OCI-LY7 (cell line): Measurements from ENCODE around the gene MACROH2A2. TPM values are rescaled to one million over a fixed set of nuclear protein-coding genes. Genes with fewer than 3 reads are reported as not detected.

ENCODE experiments used
- BruUV-seq: library from RNA; stranded (reverse); fragments of 400-500 nt; replicated peaks from 2 replicates; lab custom pipeline; 2021; lab: Mats Ljungman, UMichigan
- CTCF ChIA-PET: fragments of 300-600 bp; sonication (Branson Sonifier 250); formaldehyde crosslinking; loops from one replicate; lab custom pipeline; 2022; ENCODE audit warnings: antibody characterized with exemption; ENCODE audit not compliant: unreplicated experiment; lab: Charles Lee
- POLR2A ChIA-PET: fragments of 300-600 bp; sonication (Branson Sonifier 250); formaldehyde crosslinking; loops from one replicate; lab custom pipeline; 2022; ENCODE audit warnings: antibody characterized with exemption; lab: Charles Lee
- DNase-seq: peaks from one replicate; pipeline ENCODE4 v3.0.0-alpha.2; 2015; ENCODE audit warnings: low spot score
- H2AFZ ChIP-seq: fragments of 200-600 bp; sonication (generic), shearing (Covaris generic); 2 replicates; pipeline ENCODE4 v1.6.1; 2014; ENCODE audit warnings: mild to moderate bottlenecking, antibody characterized with exemption, low read length, moderate library complexity
- H3K27ac ChIP-seq: fragments of 200-600 bp; sonication (generic); 2 replicates; pipeline ENCODE4 v1.5.1; 2014; ENCODE audit warnings: mixed run types, low read depth, mild to moderate bottlenecking, moderate library complexity, low read length, inconsistent platforms; ENCODE audit not compliant: poor library complexity, severe bottlenecking
- H3K36me3 ChIP-seq: fragments of 200-600 bp; sonication (generic); 2 replicates; pipeline ENCODE4 v1.6.1; 2014; ENCODE audit warnings: mild to moderate bottlenecking, antibody characterized with exemption, low read length, moderate library complexity, mixed read lengths; ENCODE audit not compliant: insufficient read depth
- H3K4me1 ChIP-seq: fragments of 200-600 bp; sonication (generic); 2 replicates; pipeline ENCODE4 v1.5.1; 2014; ENCODE audit warnings: mild to moderate bottlenecking, low read length; ENCODE audit not compliant: insufficient read depth, poor library complexity, severe bottlenecking
- H3K4me2 ChIP-seq: fragments of 200-600 bp; sonication (generic); 2 replicates; pipeline ENCODE4 v1.6.1; 2014; ENCODE audit warnings: mild to moderate bottlenecking, low read length
- H3K4me3 ChIP-seq: fragments of 200-600 bp; sonication (generic); 2 replicates; pipeline ENCODE4 v1.5.1; 2014; ENCODE audit warnings: mild to moderate bottlenecking, low read depth, low read length; ENCODE audit not compliant: poor library complexity, severe bottlenecking
- H3K79me2 ChIP-seq: fragments of 200-600 bp; sonication (generic); 2 replicates; pipeline ENCODE4 v1.6.1; 2016; ENCODE audit warnings: low read depth, mild to moderate bottlenecking, low read length, moderate library complexity, mixed read lengths; ENCODE audit not compliant: insufficient read depth
- H3K9me2 ChIP-seq: fragments of 200-600 bp; sonication (generic); 2 replicates; pipeline ENCODE4 v1.6.1; 2016; ENCODE audit warnings: mild to moderate bottlenecking, low read length, mixed read lengths; ENCODE audit not compliant: insufficient read depth
- H3K9me3 ChIP-seq: fragments of 200-600 bp; sonication (generic); 2 replicates; pipeline ENCODE4 v1.6.1; 2014; ENCODE audit warnings: mild to moderate bottlenecking, mixed run types, low read length, mixed read lengths
- H4K20me1 ChIP-seq: fragments of 200-600 bp; sonication (generic); 2 replicates; pipeline ENCODE4 v1.6.1; 2014; ENCODE audit warnings: mild to moderate bottlenecking, antibody characterized with exemption, low read length, moderate library complexity, mixed read lengths; ENCODE audit not compliant: insufficient read depth
- EZH2phosphoT487 ChIP-seq: fragments of 200-600 bp; sonication (generic); IDR thresholded peaks from 2 replicates; pipeline ENCODE4 v1.6.1; 2018; ENCODE audit warnings: low read depth, borderline replicate concordance, mild to moderate bottlenecking, mixed run types, antibody characterized with exemption, low read length, moderate library complexity, mixed read lengths
- intact Hi-C: fragments of 100-400 bp; cut with micrococcal nuclease; formaldehyde crosslinking; loops from one replicate; pipeline ENCODE4 v1.10.0; 2022; ENCODE audit not compliant: unreplicated experiment
- total RNA-seq, 2 experiments: library from RNA; depleted of rRNA in 1 of 2; stranded (reverse); fragments of >200 nt in 1 of 2; shearing (Covaris generic) in 1 of 2; gene quantifications; 2 replicates each; pipeline ENCODE4 v1.2.3, GENCODE V29; 2014 to 2022
- TF ChIP-seq, protein P1 (sequence below): fragments of 200-600 bp; sonication (generic); conservative IDR thresholded peaks from 2 replicates; pipeline ENCODE4 v1.5.1; 2014; ENCODE audit warnings: mild to moderate bottlenecking, antibody characterized with exemption, low read length, moderate library complexity, mixed read lengths

The MACROH2A2 gene
- total RNA-seq, 2 experiments from 2014 or later: not detected

DNA sequence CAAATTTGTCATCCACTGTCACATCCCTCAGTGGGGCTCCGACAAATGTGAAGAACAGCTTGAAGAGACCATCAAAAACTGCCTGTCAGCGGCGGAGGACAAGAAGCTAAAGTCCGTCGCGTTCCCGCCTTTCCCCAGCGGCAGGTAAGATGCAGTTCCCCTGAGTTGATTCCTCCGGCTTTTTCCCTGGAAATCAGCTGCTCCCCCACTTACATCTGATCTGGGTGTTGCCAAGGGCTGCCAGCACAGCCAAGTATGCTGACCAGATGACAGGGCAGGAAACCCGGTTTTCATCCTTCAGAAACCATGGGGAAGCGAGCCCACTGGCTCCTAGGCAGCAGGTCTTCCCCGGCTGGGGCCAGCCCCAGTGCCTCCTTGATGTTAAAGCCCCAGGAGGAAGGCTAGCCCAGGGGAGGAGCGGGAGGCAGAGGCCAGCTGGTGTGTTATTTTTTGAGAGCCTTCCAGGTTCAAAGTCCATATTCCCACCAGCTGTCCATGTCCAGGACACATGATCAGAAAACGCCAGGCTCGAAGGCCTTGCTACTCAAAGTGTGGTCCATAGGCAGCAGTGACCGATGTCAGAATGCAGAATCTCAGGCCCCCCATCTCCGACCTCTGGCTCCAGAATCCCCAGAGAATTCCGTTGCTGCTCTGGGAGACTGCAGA lies 56.6 kb downstream of the MACROH2A2 start:
- no TSS peak for BruUV-seq
- CTCF ChIA-PET: no interaction called here

DNA sequence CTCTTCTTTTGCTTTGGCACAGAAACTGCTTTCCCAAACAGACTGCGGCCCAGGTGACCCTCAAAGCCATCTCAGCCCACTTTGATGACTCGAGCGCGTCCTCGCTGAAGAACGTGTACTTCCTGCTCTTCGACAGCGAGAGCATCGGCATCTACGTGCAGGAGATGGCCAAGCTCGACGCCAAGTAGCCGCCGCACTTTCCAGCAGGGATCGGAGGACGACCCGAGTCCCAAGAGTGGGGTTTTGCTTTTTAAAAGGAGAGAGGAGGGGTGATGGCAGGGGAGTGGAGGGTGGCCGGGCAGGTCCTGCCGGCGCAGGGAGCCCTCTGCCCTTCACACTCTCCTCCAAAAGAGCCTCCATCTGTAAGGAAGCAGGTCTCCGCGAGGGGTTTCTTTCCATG lies 58.9 kb downstream of the MACROH2A2 start:
- intact Hi-C loops: no loop called here
- Histone ChIP-seq H3K4me1 (peaks cover 3% of the 10 kb centered on the region), H3K4me3 (no peak overlapping the region), H4K20me1 (no peaks in the 10 kb centered on the region), H3K9me3 (no peaks in the 10 kb centered on the region), H2AFZ (no peak overlapping the region), H3K36me3 (no peaks in the 10 kb centered on the region), H3K9me2 (no peaks in the 10 kb centered on the region), H3K4me2 (no peak overlapping the region), H3K27ac (no peak overlapping the region), H3K79me2 (no peaks in the 10 kb centered on the region)
- no peak for TF ChIP-seq EZH2phosphoT487
- TF ChIP-seq, protein P1, sequence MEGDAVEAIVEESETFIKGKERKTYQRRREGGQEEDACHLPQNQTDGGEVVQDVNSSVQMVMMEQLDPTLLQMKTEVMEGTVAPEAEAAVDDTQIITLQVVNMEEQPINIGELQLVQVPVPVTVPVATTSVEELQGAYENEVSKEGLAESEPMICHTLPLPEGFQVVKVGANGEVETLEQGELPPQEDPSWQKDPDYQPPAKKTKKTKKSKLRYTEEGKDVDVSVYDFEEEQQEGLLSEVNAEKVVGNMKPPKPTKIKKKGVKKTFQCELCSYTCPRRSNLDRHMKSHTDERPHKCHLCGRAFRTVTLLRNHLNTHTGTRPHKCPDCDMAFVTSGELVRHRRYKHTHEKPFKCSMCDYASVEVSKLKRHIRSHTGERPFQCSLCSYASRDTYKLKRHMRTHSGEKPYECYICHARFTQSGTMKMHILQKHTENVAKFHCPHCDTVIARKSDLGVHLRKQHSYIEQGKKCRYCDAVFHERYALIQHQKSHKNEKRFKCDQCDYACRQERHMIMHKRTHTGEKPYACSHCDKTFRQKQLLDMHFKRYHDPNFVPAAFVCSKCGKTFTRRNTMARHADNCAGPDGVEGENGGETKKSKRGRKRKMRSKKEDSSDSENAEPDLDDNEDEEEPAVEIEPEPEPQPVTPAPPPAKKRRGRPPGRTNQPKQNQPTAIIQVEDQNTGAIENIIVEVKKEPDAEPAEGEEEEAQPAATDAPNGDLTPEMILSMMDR: no peak
- ChIA-PET CTCF (no interaction called here), POLR2A (no interaction called here)
- no peak for DNase-seq
- no TSS peak for BruUV-seq

More for the DNA sequence above, 56.6 kb downstream of the MACROH2A2 start:
- Histone ChIP-seq H3K4me3 (no peak overlapping the region), H3K36me3 (no peaks in the 10 kb centered on the region), H4K20me1 (no peaks in the 10 kb centered on the region), H3K4me1 (peaks cover 3% of the 10 kb centered on the region), H3K9me3 (no peaks in the 10 kb centered on the region), H3K27ac (no peak overlapping the region), H3K79me2 (no peaks in the 10 kb centered on the region), H2AFZ (no peak overlapping the region), H3K9me2 (no peaks in the 10 kb centered on the region), H3K4me2 (no peak overlapping the region)
- POLR2A ChIA-PET: interaction anchor here (0.5 kb wide), 1 partner anchor 1577 kb away, joined by 8 read pairs; no protein-coding TSS in a partner anchor
- TF ChIP-seq EZH2phosphoT487: no peak
- TF ChIP-seq, protein P1: no peak
- DNase-seq: no peak
- intact Hi-C loops: no loop called here

DNA sequence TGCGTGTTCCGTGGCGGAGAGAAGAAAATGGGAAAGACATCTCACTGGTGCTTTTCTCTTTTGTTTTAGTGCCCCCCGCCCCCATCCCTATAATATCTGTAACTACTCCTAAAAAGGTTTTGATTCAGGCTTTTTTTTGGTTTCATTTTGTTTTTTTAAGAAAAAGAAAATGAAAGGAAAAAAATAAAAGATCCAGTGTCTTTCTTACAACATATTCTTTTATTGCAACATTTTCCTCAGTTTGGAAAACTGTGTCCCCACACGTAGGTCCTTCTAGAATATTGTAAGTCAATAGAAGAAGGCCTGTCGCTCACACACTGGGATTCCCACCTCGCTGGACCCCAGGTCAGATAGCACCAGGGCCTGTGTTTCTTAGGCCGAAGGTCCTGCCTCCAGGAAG lies 59.4 kb downstream of the MACROH2A2 start:
- H3K4me3 ChIP-seq: no peak overlapping the region
- DNase-seq: no peak
- H3K4me1 ChIP-seq: peaks cover 3% of the 10 kb centered on the region
- no peaks in the 10 kb centered on the region for H3K9me2 ChIP-seq
- no peak overlapping the region for H3K27ac ChIP-seq
- intact Hi-C loops: no loop called here
- ChIA-PET POLR2A (no interaction called here), CTCF (no interaction called here)
- BruUV-seq: no TSS peak
- no peaks in the 10 kb centered on the region for H4K20me1 ChIP-seq
- no peaks in the 10 kb centered on the region for H3K9me3 ChIP-seq
- no peaks in the 10 kb centered on the region for H3K79me2 ChIP-seq
- no peak overlapping the region for H2AFZ ChIP-seq
- TF ChIP-seq, protein P1: no peak
- no peak for TF ChIP-seq EZH2phosphoT487
- no peaks in the 10 kb centered on the region for H3K36me3 ChIP-seq
- H3K4me2 ChIP-seq: no peak overlapping the region
